CD4-positive, alpha-beta T cell treated with Interferon alpha-2 for 1 hour (primary cell): ENCODE measurements around the gene INTS11.

ENCODE experiments used
- DNase-seq, 2 donors: peaks; one replicate each; pipeline ENCODE4 v3.0.0-alpha.2; 2020 to 2022

Gene INTS11

DNA sequence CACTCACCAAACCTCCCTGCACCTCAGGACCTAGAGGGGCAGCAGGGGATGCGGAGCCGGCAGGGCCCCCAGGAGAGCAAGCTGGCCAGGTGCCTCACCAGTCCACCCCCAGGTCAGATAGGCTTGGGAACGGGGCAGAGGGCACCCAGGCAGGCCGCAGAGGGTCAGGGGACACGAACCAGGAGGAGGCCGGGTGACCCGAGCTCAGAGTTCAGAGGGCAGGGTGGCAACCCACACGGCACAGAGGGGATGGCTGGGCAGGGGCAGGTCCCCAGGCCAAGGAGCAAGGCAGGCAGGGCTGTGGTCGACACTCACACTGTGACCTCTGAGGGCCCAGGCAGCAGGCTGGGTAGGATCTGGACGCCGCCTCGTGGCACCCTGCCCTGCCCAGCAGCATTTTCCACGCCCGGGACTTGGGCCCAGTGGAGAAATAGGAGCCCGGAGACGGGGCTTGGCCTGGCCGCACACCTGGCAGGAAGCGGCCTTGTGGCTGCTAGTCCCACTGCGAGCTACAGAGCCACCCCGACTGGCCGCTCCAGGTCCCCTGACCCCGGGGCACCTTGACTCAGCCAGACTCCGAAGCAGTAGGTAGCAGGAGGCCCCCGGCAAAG, 19.5 kb upstream of the INTS11 start:
- DNase-seq, result no peak

DNA sequence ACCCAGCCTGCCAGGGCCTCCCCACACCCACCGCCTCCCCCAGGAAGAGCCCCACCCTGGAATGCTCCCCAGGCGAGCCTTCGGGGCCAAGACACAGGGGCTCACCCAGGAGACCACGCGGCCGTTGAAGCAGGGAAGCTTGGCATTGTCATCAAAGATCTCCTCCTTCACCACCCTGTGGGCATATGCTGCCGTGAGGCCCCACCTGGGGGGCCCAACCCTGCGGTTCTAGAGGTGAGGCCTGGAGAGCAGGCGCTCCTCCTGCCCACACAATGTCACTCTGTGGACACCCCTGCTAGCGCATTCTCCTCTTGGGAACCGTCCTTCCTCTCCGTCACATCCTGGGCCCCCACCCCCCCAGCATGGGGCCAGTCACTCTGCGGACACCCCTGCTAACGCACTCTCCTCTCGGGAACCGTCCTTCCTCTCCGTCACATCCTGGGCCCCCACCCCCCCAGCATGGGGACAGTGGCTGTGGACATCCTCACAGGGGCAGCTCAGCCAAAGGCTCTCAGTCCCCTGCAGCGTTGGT, 18.2 kb upstream of the INTS11 start:
- DNase-seq, result no peak

DNA sequence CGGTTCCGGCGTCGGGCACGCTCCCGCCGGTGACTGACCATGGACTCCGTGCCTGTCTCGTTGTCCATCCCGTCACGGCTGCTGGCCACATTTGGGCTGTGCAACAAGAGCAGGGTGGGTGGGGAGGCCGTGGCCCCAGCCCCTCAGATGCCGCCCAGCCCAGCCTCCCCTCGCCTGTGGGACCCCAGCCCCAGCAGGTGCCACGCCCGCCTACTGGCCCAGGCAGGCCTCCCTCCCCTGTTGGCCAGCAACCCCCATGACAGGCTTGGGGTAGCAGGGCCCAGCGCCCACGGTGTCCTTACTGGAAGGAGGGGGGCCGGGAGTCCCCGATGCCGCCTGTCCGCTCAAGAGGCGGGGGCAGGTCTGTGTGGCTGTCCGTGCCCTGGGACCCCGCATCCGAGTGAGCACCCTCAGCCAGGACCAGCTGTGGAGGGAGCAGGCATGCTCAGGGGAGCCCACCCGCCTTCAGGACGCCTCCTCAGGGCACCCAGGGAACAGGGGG, 17.7 kb upstream of the INTS11 start:
- no peak for DNase-seq

DNA sequence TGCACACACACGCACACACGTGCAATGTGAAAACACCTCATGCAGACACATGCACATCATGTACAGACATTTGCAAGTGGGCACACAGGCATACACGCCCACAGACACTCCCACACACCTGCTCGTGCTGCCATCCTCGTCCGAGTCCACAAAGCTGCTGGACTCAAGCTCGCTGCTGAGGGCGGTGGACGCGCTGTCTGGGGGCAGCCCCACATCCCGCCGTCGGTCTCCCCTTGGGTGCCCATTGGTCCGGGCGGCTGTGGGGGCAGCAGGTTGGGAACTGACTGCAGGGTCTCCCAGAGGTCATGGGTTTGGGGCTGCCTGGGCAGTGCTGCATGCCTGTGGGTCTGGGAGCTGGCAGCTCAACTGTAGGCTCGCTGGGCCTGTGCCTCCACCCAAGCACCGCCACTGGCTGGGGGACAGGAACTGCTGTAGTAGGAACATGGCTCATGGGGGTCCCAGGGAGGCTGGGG, 17.1 kb upstream of the INTS11 start:
- no peak for DNase-seq

DNA sequence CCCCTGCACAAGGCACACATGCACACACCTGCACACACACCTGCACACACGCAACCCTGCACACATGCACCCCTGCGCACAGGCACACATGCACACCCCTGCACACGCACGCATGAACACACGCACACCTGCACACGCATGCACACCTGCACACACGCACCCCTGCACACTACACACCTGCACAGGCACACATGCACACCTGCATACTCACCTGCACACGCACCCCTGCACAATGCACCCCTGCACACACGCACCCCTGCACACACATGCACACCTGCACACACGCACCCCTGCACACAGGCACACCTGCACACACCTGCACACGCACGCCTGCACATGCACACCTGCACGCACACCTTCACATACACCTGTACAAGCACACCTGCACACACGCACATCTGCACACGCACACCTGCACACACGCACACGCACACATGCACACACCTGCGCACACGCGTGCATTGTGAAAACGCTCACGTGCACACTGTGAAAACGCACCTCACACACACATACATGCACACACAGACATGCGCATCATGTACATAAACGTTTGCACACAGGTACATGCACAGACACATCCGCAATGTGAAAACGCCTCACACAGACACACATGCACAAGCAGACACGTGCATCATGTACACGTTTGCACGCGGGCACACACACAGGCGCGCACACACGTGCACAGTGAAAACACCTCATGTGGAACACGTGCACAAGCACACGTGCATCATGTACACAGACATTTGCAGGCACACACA, 16.5 kb upstream of the INTS11 start:
- DNase-seq, result no peak

DNA sequence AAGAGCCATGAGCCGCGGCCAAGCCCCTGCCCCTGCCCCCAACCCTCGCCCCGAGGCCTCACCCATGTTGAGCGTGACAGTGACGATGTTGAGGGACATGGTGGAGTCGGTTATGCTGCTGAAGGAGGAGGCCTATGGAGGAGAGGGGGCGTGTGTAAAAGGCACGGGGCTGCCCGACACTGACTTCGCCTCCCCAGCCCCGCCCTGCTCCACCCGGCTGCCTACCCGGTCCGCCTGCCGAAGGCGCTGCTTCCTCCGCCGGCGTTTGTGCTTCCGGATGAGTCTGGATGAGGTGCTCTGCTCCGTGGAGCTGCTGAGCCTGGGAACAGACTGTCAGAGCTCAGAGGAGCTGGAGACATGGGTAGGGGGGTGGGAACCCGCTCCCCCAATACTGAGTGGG, 15.7 kb upstream of the INTS11 start:
- no peak for DNase-seq

DNA sequence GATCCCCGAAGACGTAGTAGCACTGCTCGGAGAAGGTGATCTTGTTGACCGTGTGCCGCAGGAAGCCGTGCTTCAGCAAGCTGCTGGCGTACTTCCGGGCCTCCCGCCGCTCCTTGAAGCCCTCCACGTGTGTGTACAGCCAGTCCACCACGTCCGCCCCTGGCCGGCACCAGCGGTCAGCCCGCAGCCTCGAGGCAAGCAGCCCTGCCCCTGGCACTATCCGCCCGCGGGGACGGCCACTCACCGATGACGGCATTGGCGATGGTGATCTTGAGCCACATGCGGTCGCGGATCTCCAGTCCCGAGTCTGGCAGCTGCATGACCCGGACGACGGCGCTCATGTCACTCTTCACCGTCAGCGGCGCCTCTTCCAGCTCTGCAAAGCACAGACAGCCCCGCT, 13.8 kb upstream of the INTS11 start:
- no peak for DNase-seq

DNA sequence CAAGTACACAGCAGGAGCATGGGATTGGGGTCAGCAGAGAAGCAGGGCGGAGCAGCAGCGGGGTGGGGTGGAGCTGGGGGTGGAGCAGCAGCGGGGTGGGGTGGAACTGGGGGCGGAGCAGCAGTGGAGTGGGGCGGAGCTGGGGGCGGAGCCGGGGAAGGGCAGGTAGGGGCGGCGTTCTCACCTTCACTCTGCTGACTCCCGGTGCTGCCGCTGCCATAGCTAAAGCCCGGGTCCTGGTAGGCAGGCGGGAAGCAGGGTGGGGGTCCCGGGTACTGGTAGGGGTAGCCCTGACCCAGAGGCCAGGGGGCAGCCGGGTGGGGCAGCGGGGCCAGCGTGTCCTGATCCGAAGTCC, 13.3 kb upstream of the INTS11 start:
- peak in 1 of 2 donors; percentile 45 for DNase-seq

DNA sequence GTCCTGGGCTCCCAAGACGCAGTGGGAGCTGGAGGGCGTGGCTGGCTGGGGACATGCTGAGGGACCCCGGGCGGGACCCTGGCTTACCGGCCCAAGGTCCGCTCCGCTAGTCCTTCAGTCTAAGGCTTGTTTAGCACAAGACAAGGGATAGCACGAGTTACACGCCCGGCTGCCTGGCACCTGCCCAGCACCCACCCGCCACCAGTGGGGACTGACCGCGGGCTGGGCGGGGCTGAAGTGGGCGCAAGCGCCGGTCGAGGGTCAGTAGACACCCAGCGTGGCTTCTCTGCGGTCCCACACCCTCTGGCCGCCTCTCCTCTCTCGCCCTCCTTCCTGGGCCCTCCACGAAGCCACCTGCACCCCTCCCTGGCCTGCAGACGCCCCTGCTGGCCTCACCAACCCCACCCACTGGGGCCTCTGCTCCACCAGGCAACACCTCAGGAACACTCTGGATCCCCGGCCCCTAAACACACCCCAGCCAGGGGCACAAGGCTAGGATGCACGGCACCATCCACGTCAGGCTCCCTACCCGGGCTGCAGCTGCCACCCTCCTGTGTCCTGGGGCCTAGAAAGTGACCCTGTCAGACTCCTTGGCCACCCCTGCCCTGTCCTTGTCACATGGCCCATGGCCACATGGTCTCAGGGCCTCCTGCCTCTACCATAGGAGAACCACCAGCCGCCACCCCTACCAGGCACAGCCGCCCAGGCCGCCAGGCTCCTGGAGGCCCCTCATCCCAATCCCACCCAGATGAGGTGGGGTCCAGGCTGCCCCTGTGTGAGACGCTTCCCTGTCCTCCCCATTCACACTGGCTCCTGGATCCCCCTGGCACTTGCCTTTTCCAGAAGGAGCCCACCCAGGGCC, 12.7 kb upstream of the INTS11 start:
- DNase-seq, result no peak

DNA sequence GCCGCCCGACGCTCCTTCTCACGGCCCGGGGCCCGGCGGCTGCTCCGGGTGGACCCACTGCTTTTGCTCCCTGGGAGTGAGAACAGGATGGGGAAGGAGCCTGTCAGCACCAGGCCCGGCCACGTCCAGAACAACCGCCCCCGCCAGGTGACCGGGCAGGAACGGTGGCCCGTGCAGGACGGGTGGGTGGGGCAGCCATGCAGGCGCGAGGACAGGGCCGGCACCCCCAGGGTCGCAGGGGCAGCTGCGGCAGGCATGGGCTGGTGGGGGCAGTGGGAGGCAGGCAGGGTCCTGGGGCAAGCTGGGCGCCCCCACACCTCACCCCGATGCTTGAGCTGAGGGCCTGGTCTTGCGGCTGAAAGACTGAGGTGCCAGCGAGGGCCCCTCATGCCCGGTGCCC, 12.0 kb upstream of the INTS11 start:
- no peak for DNase-seq

DNA sequence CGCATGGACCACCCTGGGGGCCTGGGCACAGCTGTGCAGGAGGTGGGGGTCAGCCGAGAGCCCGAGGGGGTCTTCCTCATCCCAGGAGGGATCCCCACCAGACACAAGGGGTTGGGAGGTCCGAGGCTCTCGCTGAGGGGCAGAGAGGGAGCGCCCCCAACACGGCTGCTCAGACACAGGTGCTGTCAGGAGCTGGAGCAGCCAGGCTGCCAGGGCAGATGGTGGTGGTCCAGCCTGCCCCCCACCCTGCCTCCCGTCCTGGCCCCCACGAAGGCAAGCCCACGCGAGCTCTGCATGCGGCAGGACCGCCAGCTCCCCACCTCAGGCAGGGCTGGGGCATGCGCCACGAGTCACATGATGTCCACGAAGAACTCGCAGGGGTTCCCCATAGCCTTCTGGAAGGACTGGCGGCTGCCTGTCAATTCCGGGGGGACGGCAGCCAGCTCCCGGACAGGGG, 11.4 kb upstream of the INTS11 start:
- DNase-seq, result no peak

DNA sequence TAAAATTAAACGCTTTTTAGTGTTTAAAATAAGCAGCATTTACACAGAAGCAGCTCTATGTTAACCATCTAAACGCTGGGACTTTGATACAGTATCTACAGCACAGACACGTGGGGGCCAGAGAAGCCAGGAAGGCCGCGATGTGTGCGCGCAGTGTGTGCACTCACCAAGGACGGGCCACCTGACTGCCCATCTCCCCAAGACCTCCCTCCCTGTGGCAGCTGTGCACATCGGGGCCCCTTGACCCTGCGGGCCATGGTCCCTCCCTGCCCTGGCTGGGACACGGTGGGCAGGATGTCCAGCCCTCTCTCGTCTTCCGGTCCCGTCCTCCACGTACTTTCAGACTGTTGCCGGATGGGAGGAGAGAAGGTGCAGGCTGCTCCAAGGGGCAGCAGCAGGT, 10.8 kb upstream of the INTS11 start:
- DNase-seq, result no peak

DNA sequence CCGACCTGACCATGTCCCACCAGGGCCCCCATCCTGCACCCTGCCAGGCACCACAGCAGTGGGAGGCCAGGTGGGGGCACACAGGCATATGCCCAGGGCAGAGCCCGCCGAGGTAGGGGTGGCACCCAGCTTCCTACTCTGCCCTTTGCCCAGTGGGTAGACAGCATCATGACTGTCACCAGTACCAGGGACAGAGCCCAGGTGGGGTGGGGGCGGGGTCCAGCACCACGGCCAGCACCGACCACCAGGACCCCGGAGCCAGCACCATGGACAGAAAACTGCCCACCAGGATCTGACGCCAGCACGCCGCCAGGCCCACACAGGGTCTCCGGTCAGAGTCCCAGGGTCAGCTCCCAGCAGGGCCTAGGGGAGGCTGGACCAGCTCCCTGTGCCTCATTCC, 10.4 kb upstream of the INTS11 start:
- DNase-seq, result no peak

DNA sequence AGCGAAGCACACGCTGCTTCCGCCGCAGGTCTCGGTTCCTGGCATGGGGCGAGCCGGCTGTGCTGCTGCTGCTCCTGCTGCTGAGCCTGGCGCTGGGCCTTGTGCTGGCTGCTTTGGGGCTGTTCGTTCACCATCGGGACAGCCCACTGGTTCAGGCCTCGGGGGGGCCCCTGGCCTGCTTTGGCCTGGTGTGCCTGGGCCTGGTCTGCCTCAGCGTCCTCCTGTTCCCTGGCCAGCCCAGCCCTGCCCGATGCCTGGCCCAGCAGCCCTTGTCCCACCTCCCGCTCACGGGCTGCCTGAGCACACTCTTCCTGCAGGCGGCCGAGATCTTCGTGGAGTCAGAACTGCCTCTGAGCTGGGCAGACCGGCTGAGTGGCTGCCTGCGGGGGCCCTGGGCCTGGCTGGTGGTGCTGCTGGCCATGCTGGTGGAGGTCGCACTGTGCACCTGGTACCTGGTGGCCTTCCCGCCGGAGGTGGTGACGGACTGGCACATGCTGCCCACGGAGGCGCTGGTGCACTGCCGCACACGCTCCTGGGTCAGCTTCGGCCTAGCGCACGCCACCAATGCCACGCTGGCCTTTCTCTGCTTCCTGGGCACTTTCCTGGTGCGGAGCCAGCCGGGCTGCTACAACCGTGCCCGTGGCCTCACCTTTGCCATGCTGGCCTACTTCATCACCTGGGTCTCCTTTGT, 9.2 kb upstream of the INTS11 start:
- no peak for DNase-seq

DNA sequence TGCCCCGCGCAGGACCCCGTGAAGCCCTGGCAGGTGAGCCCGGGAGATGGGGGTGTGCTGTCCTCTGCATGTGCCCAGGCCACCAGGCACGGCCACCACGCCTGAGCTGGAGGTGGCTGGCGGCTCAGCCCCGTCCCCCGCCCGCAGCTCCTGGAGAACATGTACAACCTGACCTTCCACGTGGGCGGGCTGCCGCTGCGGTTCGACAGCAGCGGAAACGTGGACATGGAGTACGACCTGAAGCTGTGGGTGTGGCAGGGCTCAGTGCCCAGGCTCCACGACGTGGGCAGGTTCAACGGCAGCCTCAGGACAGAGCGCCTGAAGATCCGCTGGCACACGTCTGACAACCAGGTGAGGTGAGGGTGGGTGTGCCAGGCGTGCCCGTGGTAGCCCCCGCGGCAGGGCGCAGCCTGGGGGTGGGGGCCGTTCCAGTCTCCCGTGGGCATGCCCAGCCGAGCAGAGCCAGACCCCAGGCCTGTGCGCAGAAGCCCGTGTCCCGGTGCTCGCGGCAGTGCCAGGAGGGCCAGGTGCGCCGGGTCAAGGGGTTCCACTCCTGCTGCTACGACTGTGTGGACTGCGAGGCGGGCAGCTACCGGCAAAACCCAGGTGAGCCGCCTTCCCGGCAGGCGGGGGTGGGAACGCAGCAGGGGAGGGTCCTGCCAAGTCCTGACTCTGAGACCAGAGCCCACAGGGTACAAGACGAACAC, 8.5 kb upstream of the INTS11 start:
- DNase-seq, result no peak

DNA sequence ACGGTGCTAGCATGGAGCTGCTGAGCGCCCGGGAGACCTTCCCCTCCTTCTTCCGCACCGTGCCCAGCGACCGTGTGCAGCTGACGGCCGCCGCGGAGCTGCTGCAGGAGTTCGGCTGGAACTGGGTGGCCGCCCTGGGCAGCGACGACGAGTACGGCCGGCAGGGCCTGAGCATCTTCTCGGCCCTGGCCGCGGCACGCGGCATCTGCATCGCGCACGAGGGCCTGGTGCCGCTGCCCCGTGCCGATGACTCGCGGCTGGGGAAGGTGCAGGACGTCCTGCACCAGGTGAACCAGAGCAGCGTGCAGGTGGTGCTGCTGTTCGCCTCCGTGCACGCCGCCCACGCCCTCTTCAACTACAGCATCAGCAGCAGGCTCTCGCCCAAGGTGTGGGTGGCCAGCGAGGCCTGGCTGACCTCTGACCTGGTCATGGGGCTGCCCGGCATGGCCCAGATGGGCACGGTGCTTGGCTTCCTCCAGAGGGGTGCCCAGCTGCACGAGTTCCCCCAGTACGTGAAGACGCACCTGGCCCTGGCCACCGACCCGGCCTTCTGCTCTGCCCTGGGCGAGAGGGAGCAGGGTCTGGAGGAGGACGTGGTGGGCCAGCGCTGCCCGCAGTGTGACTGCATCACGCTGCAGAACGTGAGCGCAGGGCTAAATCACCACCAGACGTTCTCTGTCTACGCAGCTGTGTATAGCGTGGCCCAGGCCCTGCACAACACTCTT, 7.7 kb upstream of the INTS11 start:
- DNase-seq, result no peak

DNA sequence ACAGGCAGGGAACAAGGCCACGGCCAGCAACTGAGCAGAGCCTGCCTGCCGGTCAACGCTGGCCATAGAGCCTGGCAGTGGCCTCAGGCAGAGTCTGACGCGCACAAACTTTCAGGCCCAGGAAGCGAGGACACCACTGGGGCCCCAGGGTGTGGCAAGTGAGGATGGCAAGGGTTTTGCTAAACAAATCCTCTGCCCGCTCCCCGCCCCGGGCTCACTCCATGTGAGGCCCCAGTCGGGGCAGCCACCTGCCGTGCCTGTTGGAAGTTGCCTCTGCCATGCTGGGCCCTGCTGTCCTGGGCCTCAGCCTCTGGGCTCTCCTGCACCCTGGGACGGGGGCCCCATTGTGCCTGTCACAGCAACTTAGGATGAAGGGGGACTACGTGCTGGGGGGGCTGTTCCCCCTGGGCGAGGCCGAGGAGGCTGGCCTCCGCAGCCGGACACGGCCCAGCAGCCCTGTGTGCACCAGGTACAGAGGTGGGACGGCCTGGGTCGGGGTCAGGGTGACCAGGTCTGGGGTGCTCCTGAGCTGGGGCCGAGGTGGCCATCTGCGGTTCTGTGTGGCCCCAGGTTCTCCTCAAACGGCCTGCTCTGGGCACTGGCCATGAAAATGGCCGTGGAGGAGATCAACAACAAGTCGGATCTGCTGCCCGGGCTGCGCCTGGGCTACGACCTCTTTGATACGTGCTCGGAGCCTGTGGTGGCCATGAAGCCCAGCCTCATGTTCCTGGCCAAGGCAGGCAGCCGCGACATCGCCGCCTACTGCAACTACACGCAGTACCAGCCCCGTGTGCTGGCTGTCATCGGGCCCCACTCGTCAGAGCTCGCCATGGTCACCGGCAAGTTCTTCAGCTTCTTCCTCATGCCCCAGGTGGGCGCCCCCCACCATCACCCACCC, 6.9 kb upstream of the INTS11 start, which contains the start of gene TAS1R3:
TSS of gene TAS1R3 (plus strand) at position 213 of the 898 bp plus-strand sequence. CDS start at position 279, 66 bp downstream.
- no peak for DNase-seq

DNA sequence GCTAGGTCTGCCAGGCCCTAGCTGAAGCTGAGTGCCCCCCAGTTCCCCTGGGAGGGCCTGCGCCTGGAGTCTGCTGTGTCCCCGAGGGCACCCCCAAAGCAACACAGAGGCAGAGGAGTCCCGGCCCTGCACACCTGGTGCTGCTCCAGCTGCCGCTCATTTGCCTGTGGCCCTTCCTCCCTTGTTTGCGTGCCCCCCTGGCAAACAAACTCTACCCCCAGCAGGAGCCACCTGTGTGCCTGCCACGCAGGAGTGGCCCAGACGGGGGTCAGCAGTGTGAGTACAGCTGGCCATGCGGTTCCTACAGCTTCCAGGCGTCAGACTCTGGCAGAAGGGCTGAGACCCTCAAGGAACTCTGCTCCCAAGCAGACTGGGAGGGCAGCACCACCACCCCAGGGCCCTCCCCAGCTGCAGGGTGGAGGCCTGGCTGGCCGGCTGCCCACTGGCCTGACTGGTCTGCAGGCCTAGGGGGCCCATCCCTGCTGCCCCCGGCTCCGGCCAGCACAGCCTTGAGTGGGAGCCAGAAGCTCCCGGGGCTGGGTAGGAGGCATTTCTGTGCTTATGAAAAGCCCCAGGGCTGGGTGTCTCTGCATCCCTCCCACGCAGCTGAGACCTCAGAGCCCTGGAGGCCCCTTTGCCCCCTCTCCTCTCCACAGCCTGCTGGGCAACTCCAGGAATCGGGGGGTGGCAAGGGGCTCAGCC, 6.1 kb upstream of the INTS11 start:
- DNase-seq, result no peak
